OCI-LY1 (cell line): Measurements from ENCODE around the gene ZNF747.

ENCODE experiments used
- H2AFZ ChIP-seq: fragments of 200-600 bp; sonication (generic), shearing (Covaris generic); 2 replicates; pipeline ENCODE4 v1.6.0; 2014; ENCODE audit warnings: antibody characterized with exemption, mild to moderate bottlenecking, low read length
- H3F3A ChIP-seq: fragments of 200-600 bp; sonication (generic), shearing (Covaris generic); 2 replicates; pipeline ENCODE4 v1.6.0; 2014; ENCODE audit warnings: mild to moderate bottlenecking, antibody characterized with exemption, low read length, moderate library complexity; ENCODE audit not compliant: insufficient read depth
- H3K27ac ChIP-seq: fragments of 200-600 bp; sonication (generic); 2 replicates; pipeline ENCODE4 v1.5.1; 2014; ENCODE audit warnings: low read length, mixed run types, mild to moderate bottlenecking, low read depth; ENCODE audit not compliant: poor library complexity, severe bottlenecking
- H3K27me3 ChIP-seq: fragments of 200-600 bp; sonication (generic); 2 replicates; pipeline ENCODE4 v1.6.0; 2014; ENCODE audit warnings: antibody characterized with exemption, mild to moderate bottlenecking, low read length, moderate library complexity; ENCODE audit not compliant: insufficient read depth
- H3K36me3 ChIP-seq: fragments of 200-600 bp; sonication (generic); 2 replicates; pipeline ENCODE4 v1.6.1; 2014; ENCODE audit warnings: mild to moderate bottlenecking, antibody characterized with exemption, low read length, moderate library complexity, mixed read lengths; ENCODE audit not compliant: insufficient read depth
- H3K4me1 ChIP-seq: fragments of 200-600 bp; sonication (generic); 2 replicates; pipeline ENCODE4 v1.5.1; 2014; ENCODE audit warnings: mild to moderate bottlenecking, low read length, moderate library complexity; ENCODE audit not compliant: insufficient read depth, severe bottlenecking
- H3K4me2 ChIP-seq: fragments of 200-600 bp; sonication (generic), shearing (Covaris generic); 2 replicates; pipeline ENCODE4 v1.6.1; 2014; ENCODE audit warnings: low read length
- H3K4me3 ChIP-seq: fragments of 200-600 bp; sonication (generic); 2 replicates; pipeline ENCODE4 v1.5.1; 2014; ENCODE audit warnings: low read length, low read depth, mild to moderate bottlenecking, mixed read lengths; ENCODE audit not compliant: poor library complexity, severe bottlenecking
- H3K79me2 ChIP-seq: fragments of 200-600 bp; shearing (Covaris generic); 2 replicates; pipeline ENCODE4 v1.6.1; 2016; ENCODE audit warnings: mixed run types, low read length, mixed read lengths; ENCODE audit not compliant: insufficient read depth
- H3K9ac ChIP-seq: fragments of 200-600 bp; sonication (generic), shearing (Covaris generic); 2 replicates; pipeline ENCODE4 v1.6.1; 2014; ENCODE audit warnings: mild to moderate bottlenecking, low read length, mixed read lengths
- H3K9me2 ChIP-seq: fragments of 200-600 bp; sonication (generic), shearing (Covaris generic); 2 replicates; pipeline ENCODE4 v1.6.1; 2014; ENCODE audit warnings: low read depth, mild to moderate bottlenecking, low read length, mixed read lengths
- H3K9me3 ChIP-seq: fragments of 200-600 bp; shearing (Covaris generic); 2 replicates; pipeline ENCODE4 v1.6.1; 2014; ENCODE audit warnings: low read length, mixed read lengths
- H4K20me1 ChIP-seq: fragments of 200-600 bp; sonication (generic), shearing (Covaris generic); 2 replicates; pipeline ENCODE4 v1.6.0; 2016; ENCODE audit warnings: mild to moderate bottlenecking, low read length; ENCODE audit not compliant: insufficient read depth
- EZH2 ChIP-seq: fragments of 200-600 bp; sonication (generic), shearing (Covaris generic); IDR thresholded peaks from 2 replicates; pipeline ENCODE4 v1.8.0; 2017; ENCODE audit warnings: borderline replicate concordance, mixed run types, mild to moderate bottlenecking, antibody characterized with exemption, low read length, moderate library complexity, mixed read lengths
- TF ChIP-seq, protein P1 (sequence below): fragments of 200-600 bp; sonication (generic), shearing (Covaris generic); IDR thresholded peaks from 2 replicates; pipeline ENCODE4 v1.5.1; 2017; ENCODE audit warnings: mild to moderate bottlenecking, antibody characterized with exemption, low read length, moderate library complexity, mixed read lengths

The ZNF747 gene

DNA sequence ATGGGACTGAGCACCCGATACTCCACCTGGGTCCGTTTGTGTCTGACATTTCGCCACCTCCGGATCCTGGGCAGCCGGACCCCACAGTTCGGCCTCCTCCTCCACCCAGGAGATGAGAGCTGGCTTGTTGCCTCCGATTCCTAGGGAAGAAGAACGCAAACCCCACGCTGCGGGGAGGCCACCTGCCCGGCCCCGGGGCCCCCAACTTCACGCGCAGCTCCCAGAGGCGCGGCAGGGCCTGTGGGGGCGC lies 23.0 kb upstream of the ZNF747 start:
- H3K79me2 ChIP-seq: 0 out of 2 replicates have a peak, but pooled peaks cover 4% of the 10 kb centered on the region
- H3K36me3 ChIP-seq: peaks cover 38% of the 10 kb centered on the region
- no peaks in the 10 kb centered on the region for H4K20me1 ChIP-seq
- 0 out of 2 replicates have a peak, but pooled peaks cover 3% of the 10 kb centered on the region for H3F3A ChIP-seq
- peak overlapping the region; percentile 61 for H3K4me2 ChIP-seq
- H3K9me2 ChIP-seq: no peaks in the 10 kb centered on the region
- H2AFZ ChIP-seq: no peak overlapping the region
- no peaks in the 10 kb centered on the region for H3K9me3 ChIP-seq
- H3K27me3 ChIP-seq: no peaks in the 10 kb centered on the region
- peak overlapping the region; percentile 93 for H3K9ac ChIP-seq
- peak overlapping the region; percentile 64 for H3K27ac ChIP-seq
- TF ChIP-seq, protein P1, sequence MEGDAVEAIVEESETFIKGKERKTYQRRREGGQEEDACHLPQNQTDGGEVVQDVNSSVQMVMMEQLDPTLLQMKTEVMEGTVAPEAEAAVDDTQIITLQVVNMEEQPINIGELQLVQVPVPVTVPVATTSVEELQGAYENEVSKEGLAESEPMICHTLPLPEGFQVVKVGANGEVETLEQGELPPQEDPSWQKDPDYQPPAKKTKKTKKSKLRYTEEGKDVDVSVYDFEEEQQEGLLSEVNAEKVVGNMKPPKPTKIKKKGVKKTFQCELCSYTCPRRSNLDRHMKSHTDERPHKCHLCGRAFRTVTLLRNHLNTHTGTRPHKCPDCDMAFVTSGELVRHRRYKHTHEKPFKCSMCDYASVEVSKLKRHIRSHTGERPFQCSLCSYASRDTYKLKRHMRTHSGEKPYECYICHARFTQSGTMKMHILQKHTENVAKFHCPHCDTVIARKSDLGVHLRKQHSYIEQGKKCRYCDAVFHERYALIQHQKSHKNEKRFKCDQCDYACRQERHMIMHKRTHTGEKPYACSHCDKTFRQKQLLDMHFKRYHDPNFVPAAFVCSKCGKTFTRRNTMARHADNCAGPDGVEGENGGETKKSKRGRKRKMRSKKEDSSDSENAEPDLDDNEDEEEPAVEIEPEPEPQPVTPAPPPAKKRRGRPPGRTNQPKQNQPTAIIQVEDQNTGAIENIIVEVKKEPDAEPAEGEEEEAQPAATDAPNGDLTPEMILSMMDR: no peak
- no peak for TF ChIP-seq EZH2
- H3K4me3 ChIP-seq: peak overlapping the region; percentile 82
- peaks cover 21% of the 10 kb centered on the region for H3K4me1 ChIP-seq

DNA sequence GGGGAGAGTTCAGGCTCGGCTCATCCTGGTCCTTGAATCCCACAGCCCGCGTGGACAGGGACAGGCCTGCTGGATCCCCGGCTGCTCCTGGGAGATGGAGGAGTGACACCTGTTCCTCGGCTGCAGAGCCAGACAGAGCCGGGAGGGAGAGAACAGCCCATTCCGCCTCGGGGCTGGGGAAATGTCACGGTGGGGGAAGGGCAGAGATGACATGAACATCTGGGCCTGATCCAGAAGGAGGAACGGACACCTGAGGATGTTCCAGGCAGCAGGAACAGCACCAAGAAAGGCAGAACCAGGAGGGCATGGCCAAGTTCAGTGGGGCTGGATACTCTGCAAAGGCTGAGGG lies 21.4 kb upstream of the ZNF747 start:
- Histone ChIP-seq H3K4me2 (no peak overlapping the region), H3K9me3 (no peaks in the 10 kb centered on the region), H3K36me3 (peaks cover 41% of the 10 kb centered on the region), H2AFZ (no peak overlapping the region), H3F3A (0 out of 2 replicates have a peak, but pooled peaks cover 3% of the 10 kb centered on the region), H3K79me2 (0 out of 2 replicates have a peak, but pooled peaks cover 4% of the 10 kb centered on the region), H3K4me3 (no peak overlapping the region), H3K27me3 (no peaks in the 10 kb centered on the region), H3K27ac (no peak overlapping the region), H3K9ac (no peak overlapping the region), H3K9me2 (no peaks in the 10 kb centered on the region), H3K4me1 (peaks cover 13% of the 10 kb centered on the region), H4K20me1 (no peaks in the 10 kb centered on the region)
- TF ChIP-seq EZH2: no peak
- TF ChIP-seq, protein P1: no peak

DNA sequence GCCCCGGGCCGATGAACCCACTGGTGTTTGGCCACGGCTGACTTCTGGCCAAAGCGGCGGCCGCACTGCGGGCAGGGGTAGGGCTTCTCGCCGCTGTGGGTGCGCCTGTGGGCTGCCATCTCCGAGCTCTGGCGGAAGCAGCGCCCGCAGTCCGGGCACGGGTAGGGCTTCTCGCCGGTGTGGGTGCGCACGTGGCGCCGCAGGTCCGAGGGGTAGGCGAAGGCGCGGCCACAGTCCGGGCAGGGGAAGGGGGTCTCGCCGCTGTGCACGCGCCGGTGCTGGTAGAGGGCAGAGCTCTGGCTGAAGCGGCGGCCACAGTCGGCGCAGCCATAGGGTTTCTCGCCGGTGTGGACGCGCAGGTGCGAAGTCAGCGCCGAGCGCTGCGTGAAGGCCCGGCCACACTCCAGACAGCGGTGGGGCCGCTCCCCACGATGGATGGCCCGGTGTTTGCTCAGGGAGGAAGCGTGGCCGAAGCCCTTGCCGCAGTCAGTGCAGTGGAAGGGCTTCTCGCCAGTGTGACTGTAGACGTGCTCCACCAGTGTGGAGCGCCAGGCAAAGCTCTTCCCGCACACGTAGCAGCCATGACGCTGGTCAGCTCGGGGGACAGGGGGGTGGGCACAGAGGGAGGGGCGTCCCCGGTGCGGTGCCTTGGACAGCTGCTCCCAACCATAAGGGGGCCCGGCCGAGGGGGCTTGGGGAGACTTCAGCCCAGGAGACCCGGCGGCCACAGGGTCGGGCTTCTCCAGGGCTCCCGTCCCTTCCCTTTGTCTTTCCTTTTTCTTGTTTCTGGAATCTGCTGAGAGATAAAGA lies 20.9 kb upstream of the ZNF747 start:
- H3F3A ChIP-seq: 0 out of 2 replicates have a peak, but pooled peaks cover 3% of the 10 kb centered on the region
- H3K4me2 ChIP-seq: no peak overlapping the region
- no peak overlapping the region for H3K9ac ChIP-seq
- TF ChIP-seq, protein P1: no peak
- no peak for TF ChIP-seq EZH2
- H3K27ac ChIP-seq: no peak overlapping the region
- peaks cover 11% of the 10 kb centered on the region for H3K4me1 ChIP-seq
- H4K20me1 ChIP-seq: no peaks in the 10 kb centered on the region
- no peaks in the 10 kb centered on the region for H3K9me3 ChIP-seq
- H3K36me3 ChIP-seq: peaks cover 41% of the 10 kb centered on the region
- no peak overlapping the region for H2AFZ ChIP-seq
- no peak overlapping the region for H3K4me3 ChIP-seq
- no peaks in the 10 kb centered on the region for H3K27me3 ChIP-seq
- 0 out of 2 replicates have a peak, but pooled peaks cover 4% of the 10 kb centered on the region for H3K79me2 ChIP-seq
- H3K9me2 ChIP-seq: no peaks in the 10 kb centered on the region
